SK-N-MC (cell line): ENCODE data around the gene DNAJC15.

ENCODE experiments used
- FOXP2 ChIP-seq: optimal IDR thresholded peaks from 2 replicates; pipeline ENCODE3; 2011; ENCODE audit warnings: mild to moderate bottlenecking, moderate library complexity; ENCODE audit not compliant: insufficient read depth; ENCODE audit errors: extremely low read length, control extremely low read depth
- POLR2AphosphoS5 ChIP-seq: IDR thresholded peaks from 2 replicates; pipeline ENCODE4 v1.6.1; 2012; ENCODE audit warnings: mild to moderate bottlenecking, low read depth, low read length, borderline replicate concordance

DNA sequence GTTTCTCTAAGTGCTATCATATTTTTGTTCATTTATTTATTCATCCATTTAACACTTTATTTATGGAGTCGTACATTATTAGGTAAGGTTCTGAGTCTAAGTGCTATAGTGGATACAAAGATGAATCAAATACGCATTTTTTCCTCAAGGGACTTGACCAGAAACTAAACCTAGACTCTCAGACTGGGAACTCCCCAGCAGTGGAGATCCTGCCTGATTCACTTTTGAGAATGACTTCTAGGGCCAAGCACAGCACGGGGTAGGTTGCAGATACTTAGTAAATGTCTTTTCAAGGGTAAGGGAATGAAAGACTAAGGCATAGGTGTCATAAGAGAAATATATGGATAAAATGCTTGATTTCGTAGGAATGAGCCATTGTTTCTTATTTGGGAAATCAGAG lies 7.2 kb downstream of the DNAJC15 start:
- no peak for TF ChIP-seq FOXP2
- TF ChIP-seq POLR2AphosphoS5, result no peak
